GM18505 (cell line): ENCODE results near the gene SIRT3.
A peak's percentile ranks its signal among the peaks of the same experiment; 100 is the strongest.
"Not testable (repeated sequence)": the region's sequence is repeated elsewhere in the genome, so short reads cannot be mapped to it uniquely, and the experiment has no call there.

Experiments used
- ATAC-seq: cut with Tn5 transposase; IDR thresholded peaks from one replicate; pipeline ENCODE4 v1.9.1; 2021; ENCODE audit not compliant: unreplicated experiment

SIRT3 gene

DNA sequence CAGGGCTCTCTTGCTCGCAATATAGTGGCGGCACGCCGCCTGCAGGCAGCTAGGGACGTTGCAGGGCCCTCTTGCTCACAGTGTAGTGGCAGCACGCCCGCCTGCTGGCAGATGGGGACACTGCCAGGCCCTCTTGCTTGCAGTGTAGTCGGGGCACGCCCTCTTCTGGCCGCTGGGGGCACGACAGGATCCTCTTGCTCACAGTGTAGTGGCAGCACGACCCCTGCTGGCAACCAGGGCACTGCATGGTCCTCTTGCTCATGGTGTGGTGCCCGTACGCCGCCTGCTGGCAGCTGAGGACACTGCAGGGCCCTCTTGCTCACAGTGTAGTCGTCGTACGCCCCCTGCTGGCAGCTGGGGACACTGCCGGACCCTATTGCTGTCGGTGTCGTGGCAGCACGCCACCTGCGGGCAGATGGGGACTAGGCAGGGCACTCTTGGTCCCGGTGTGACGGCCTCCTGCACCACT lies 46.3 kb downstream of the SIRT3 start:
- peak; percentile 74 for ATAC-seq

- not testable (repeated sequence) for ATAC-seq
These were observed 46.9 kb downstream of the SIRT3 start for GRCh38 chr11:189200-189783.

DNA sequence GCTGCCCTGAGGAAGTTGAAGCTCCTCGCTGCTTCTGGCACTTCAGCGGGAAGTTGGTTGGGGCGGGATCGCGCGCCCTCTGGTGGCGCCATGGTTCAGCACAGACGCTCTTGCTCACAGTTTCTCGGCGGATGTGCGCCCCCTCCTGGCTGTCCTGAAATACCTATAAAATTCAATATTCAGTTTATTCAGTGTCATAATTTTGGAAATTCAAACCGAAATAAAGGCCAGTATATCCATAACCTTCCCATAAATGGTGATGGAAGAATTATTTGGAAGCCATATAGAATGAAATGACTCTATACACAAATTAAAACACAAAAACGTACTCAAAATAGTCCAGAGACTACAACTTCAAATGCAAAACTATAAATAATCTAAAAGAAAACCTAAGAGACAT lies 55.9 kb downstream of the SIRT3 start:
- not testable (repeated sequence) for ATAC-seq
